Measurements from ENCODE around the gene GSTM5.
"Not testable (repeated sequence)": the region's sequence is repeated elsewhere in the genome, so short reads cannot be mapped to it uniquely, and the experiment has no call there.

GSTM5 gene

DNA sequence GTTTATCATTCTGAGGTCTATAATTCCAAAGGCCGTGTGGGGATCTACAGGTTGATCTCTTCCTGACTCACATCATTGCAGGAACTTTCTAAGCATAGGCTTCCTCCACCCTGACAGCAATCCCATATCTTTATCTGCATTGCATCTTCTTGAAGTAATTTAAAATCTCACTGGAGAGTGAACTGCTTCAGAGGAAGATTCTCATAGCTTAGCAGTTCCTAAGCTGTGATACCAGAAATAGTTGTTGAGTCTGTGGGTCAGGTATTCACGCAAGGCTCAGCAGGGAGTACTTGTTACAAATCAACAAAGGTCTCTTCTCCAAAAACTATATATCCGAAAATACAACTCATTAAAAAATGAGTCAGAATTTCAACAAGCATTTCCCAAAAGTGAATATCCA lies 16.9 kb upstream of the GSTM5 start:
- not testable (repeated sequence) for DNase-seq (ENCODE audit: low read depth in 2 of 2, low spot score in 1 of 2)

GRCh38 chr1:109697066-109697465 lies 15.0 kb upstream of the GSTM5 start:
- DNase-seq (ENCODE audit: low read depth in 2 of 2, low spot score in 1 of 2), result no peak

- DNase-seq (ENCODE audit: low read depth in 2 of 2, low spot score in 1 of 2), result not testable (repeated sequence)
Observed at GRCh38 chr1:109697861-109698260, 14.2 kb upstream of the GSTM5 start.

DNA sequence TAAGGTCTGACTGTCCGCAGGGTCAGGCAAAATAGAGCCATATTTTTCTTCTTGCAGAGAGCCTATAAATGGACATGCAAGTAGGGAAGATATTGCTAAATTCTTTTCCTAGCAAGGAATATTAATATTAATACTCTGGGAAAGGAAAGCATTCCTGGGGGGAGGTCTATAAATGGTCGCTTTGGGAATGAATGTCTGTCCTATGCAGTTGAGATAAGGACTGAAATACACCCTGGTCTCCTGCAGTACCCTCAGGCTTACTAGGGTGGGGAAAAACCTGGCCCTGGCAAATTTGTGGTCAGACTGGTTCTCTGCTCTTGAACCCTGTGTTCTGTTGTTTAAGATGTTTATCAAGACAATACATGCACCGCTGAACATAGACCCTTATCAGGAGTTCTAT lies 9.1 kb upstream of the GSTM5 start:
- not testable (repeated sequence) for DNase-seq (ENCODE audit: low read depth in 2 of 2, low spot score in 1 of 2)

DNA sequence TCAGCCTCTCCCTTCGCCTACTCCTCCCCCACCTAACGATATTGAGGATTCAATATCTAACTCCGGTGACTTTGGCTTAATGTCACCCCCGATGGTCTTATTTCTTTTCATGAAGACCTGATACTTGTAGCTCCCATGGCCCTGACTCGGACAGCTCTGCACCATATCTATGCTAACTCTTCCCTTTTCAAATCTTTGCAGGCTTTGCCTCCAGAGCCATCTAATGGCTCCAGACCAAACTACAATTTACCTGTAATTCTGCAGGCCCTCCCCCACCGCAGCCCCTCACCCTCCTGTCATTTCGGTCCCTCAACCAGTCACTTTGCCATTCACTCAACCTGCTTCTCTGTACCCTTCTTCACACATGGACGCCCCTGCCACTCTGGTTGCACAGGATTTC lies 7.9 kb upstream of the GSTM5 start:
- no peak for DNase-seq (ENCODE audit: low read depth in 2 of 2, low spot score in 1 of 2)

GRCh38 chr1:109705411-109705810 lies 6.6 kb upstream of the GSTM5 start:
- DNase-seq (ENCODE audit: low read depth in 2 of 2, low spot score in 1 of 2), result no peak

DNA sequence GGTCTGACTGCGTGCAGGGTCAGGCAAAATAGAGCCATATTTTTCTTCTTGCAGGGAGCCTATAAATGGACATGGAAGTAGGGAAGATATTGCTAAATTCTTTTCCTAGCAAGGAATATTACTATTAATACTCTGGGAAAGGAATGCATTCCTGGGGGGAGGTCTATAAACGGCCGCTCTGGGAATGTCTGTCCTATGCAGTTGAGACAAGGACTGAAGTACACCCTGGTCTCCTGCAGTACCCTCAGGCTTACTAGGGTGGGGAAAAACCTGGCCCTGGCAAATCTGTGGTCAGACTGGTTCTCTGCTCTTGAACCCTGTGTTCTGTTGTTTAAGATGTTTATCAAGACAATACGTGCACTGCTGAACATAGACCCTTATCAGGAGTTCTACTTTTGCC lies 3.1 kb upstream of the GSTM5 start:
- DNase-seq (ENCODE audit: low read depth in 2 of 2, low spot score in 1 of 2), result not testable (repeated sequence)

DNA sequence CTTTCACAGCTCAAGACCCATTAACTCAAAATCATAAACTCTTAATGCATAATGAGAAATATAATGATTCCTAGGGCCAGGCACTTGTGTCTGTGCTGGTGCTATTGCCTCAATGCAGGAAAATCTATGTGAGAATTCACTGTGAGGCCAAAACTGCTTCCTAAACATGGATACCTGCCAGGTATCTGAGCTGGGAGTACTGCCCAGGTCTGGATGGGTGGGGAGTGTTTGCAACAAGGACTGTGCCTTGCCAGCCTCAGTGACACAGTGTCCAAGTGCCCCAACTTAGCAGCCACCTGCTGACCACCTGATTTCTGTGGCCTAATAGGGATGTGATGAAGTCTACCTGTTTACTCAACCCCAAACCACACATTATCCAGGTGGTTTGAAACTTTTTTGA lies 2.2 kb upstream of the GSTM5 start:
- not testable (repeated sequence) for DNase-seq (ENCODE audit: low read depth in 2 of 2, low spot score in 1 of 2)

DNA sequence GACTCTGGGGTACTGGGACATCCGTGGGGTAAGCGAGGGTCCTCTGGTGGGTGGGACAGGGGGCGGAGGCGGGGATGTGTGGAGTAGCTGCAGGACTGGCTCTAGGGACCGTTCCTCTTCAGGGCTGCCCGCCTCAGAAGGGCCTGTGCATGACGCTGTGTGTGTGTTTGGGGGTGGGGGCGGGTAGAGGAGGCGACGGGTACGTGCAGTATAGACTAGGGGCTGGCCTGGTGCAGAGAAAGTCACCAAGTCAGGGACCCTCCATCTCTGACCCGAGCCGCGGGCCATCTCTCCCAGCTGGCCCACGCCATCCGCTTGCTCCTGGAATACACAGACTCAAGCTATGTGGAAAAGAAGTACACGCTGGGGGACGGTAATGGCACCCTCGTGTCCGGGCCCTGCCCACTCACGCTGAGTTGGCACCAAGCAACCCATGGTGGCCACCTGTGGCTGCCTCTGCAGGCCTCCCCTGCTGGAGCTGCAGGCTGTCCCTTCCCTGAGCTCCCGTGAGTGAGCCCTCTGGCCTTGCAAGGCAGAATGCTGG lies 342 bp downstream of the GSTM5 start:
- no peak for DNase-seq (ENCODE audit: low read depth in 2 of 2, low spot score in 1 of 2)

- DNase-seq (ENCODE audit: low read depth in 2 of 2, low spot score in 1 of 2), result no peak
Observed at GRCh38 chr1:109713636-109714035, 1.6 kb downstream of the GSTM5 start.

- DNase-seq (ENCODE audit: low read depth in 2 of 2, low spot score in 1 of 2), result no peak
Observed at GRCh38 chr1:109714661-109715372, 2.8 kb downstream of the GSTM5 start.

- no peak for DNase-seq (ENCODE audit: low read depth in 2 of 2, low spot score in 1 of 2)
Observed at GRCh38 chr1:109716121-109716520, 4.1 kb downstream of the GSTM5 start.

GRCh38 chr1:109716570-109717090 lies 4.6 kb downstream of the GSTM5 start:
- no peak for DNase-seq (ENCODE audit: low read depth in 2 of 2, low spot score in 1 of 2)

GRCh38 chr1:109717729-109718128 lies 5.7 kb downstream of the GSTM5 start:
- DNase-seq (ENCODE audit: low read depth in 2 of 2, low spot score in 1 of 2), result no peak

DNA sequence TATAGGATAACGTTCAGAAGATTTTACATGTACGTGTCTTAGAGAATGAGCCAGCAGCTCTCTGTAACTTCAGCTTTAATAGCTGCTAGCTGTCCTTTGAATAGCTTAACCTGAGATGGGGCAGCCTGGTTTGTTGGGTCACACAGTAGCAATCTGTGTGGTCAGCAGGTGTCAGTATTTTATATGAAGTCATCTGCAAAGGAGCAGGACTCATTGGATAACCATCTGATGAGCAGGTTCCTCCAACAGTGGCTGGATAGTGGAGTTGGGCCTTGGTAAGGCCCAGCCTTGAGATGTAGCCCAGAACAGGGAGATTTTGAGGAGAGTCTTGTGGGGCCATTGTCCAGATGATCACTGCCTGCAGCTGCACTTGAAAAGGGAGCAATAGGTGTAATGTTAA lies 6.4 kb downstream of the GSTM5 start:
- DNase-seq (ENCODE audit: low read depth in 2 of 2, low spot score in 1 of 2), result no peak

DNA sequence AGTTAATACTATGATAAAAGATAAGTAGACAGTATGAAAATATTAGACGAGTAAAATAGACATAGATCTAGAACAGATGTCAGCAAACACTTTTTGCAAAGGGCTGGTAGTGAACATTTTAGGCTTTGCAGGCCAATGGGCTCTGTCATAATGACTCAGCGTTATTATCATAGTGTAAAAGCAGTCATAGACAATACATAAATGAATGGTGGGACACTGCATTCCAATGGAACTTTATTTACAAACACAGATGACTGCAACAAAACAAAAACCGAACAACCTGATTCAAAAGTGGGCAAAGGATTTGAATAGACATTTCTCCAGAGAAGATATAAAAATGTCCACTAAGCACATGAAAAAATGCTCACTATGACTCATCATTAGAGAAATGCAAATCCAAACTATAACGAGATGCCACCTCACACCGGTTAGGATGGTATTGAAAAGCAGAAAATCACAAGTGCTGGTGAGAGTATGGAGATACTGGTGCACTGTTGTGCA lies 7.3 kb downstream of the GSTM5 start:
- DNase-seq (ENCODE audit: low read depth in 2 of 2, low spot score in 1 of 2), result no peak

GRCh38 chr1:109721042-109721441 lies 9.0 kb downstream of the GSTM5 start:
- DNase-seq (ENCODE audit: low read depth in 2 of 2, low spot score in 1 of 2), result no peak

DNA sequence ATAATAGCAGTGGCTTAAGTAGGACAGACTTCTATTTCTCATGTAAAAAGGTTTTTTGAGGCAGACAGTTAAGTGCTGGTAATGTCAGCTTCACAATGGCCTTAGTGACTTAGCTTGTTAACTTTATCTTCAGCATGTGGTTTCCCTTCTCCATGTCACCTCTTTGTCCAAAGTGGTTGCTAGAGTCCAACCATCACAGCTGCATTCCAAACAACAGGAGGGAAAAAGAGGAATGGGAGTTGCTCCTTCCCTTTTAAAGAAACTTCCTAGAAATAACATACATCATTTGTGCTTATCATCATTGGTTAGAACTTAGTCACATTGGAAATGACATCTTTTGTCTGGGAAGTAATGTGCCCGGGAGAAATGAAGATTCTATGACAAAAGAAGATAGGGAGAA lies 9.9 kb downstream of the GSTM5 start:
- DNase-seq (ENCODE audit: low read depth in 2 of 2, low spot score in 1 of 2), result no peak

DNA sequence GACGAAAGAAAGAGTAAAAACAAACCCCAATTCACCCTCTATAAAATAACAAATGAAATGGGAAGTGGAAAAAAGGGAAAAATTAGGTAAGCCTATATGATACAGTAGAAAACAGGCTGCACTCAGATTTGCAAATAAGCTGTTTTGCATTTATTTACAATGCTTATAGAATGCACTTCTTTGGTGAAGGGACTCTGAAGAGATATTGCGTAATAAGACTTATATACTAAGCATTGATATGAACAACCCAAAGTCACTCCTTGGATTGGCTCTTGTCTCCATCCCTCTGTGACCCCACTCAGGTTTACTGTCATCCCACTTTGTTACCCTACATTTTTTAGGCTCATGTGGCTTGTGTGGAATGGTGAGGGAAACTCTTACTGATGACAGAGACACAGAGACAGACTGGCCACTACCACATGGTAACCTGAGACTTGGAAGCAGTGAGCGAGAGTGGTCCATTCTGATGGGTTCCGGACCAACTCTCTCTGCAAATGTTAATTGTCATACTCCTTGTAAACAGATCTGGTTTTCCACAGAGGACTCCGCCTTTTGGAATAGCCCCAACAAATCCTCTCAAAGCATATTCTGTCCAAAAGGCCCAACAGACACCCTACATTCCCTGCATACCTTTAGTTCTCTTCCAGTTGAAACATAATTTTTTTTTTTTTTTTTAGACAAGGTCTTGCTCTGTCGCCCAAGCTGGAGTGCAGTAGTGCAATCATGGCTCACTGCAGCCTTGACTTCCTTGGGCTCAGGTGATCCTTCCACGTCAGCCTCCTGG lies 11.0 kb downstream of the GSTM5 start:
- DNase-seq (ENCODE audit: low read depth in 2 of 2, low spot score in 1 of 2), result no peak

DNA sequence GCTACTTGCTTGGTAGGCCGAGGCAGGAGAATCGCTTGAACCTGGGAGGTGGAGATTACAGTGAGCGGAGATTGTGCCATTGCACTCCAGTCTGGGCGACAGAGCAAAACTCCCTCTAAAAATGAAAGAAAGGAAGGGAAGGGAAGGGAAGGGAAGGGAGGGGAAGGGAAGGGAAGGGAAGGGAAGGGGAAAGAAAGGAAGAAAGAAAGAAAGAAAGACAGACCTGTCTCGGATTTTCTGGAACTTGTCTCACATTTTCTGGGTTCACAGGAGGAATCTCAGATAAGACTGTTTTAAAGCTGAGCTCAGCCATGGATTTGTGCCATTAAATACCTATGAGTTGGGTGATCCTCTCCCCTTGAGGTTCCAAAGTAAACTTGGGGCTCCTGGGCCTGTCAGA lies 12.9 kb downstream of the GSTM5 start:
- no peak for DNase-seq (ENCODE audit: low read depth in 2 of 2, low spot score in 1 of 2)

GRCh38 chr1:109725510-109725909 lies 13.5 kb downstream of the GSTM5 start:
- DNase-seq (ENCODE audit: low read depth in 2 of 2, low spot score in 1 of 2), result no peak

DNA sequence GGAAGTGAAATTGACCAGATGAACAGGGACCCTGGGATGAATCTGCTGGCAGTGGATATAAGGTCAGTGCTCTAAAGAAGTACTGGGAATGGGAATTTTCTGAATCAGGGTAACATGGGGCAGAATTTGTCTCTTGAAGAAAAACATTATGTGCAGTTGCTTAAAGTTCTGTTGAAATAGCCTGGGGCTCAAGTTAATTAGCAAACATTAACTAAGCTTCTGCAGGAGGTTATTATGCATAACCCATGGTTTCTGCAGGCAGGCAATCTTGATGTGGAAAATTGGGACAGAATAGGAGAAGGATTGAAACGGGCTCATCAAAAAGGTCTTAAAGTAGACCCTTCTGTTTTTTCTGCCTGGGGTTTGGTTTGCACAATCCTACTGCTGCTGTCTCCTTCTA lies 14.0 kb downstream of the GSTM5 start:
- DNase-seq (ENCODE audit: low read depth in 2 of 2, low spot score in 1 of 2), result no peak
